AG09319 (cell line): Measurements from ENCODE around the gene GATD1.

Experiments used
- DNase-seq: peaks from one replicate; pipeline ENCODE4 v3.0.0-alpha.2; 2010; ENCODE audit warnings: low read depth; ENCODE audit errors: extremely low read depth
- CTCF ChIP-seq: IDR thresholded peaks from 2 replicates; pipeline ENCODE4 v1.5.1; 2011; ENCODE audit warnings: low read depth, mild to moderate bottlenecking, inconsistent platforms, low read length, moderate library complexity

Gene GATD1

GRCh38 chr11:789943-790342 lies 12.7 kb upstream of the GATD1 start, which contains the start of gene CEND1:
TSS of gene CEND1 (minus strand) at chr11:790090. CDS start at chr11:788576, 1,514 bp downstream.
- TF ChIP-seq CTCF: no peak
- no peak for DNase-seq

GRCh38 chr11:788953-789940 lies 12.0 kb upstream of the GATD1 start:
- no peak for TF ChIP-seq CTCF
- no peak for DNase-seq

- no peak for DNase-seq
- no peak for TF ChIP-seq CTCF
Observed at GRCh38 chr11:788009-788640, 10.8 kb upstream of the GATD1 start.

GRCh38 chr11:787084-787675 lies 9.9 kb upstream of the GATD1 start:
- no peak for DNase-seq
- TF ChIP-seq CTCF: no peak

GRCh38 chr11:786235-787083 lies 9.2 kb upstream of the GATD1 start:
- DNase-seq: no peak
- no peak for TF ChIP-seq CTCF

GRCh38 chr11:783581-784015 lies 6.3 kb upstream of the GATD1 start:
- peak; percentile 93 for TF ChIP-seq CTCF
- peak; percentile 91 for DNase-seq
